ENCODE results near the gene RNF181. TPM values are rescaled to one million over a fixed set of nuclear protein-coding genes. Genes with fewer than 3 reads are reported as not detected.

Gene RNF181
- total and polyA plus RNA-seq, 2 of the 13 experiments (the other 11 are each of a cell fraction or from before 2014, with no cell fraction given): 224 to 578 TPM

DNA sequence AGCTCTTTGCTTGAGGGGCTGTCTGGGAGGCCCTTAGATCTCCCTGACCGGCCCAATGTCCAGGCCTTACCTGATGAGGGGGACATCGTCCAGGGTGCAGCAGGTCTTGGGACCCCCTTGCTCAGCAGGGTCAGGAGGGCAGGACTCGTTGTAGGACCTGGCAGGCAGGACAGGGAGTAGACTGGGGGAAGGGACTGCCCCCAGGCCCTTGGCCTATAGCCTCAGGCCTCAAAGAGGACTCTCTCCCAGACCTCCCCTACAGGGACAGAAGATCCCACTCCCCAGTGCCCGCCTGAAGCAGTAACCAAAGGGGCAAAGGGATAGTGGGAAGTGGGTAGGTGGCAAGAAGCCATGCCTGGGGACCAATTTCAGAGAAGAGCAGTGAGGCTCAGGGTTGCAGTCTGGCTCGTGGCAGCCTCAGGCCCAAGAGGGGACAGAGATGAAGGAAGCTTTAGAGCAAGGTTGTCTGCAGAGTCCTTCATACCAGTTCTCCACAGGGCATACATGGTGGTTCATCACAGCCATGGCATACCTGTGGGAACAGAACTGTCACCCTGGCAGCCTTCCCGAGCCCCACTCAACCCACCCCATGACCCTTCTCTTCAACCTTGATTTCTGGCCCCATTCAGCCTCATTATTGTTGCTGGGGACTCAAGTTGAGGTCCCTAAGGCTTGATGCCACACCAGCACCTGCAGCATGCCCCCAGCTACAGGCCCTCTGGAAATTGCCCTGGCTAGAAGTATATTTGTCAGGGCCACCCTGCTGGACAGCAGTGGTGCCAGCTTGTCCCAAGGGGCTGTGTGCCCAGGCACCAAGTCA lies 5.6 kb downstream of the RNF181 start:
- H4K20me1 ChIP-seq (ENCODE audit: insufficient read depth, low read length): 0 out of 2 replicates have a peak, but pooled peaks cover 3% of the 10 kb centered on the region
- in situ Hi-C loops (cut with HindIII; ENCODE audit: extremely low pct_ligation_motif_present, low pct_unique_long_range_greater_than_20kb) (no loop called here), intact Hi-C loops (cut with micrococcal nuclease; ENCODE audit: unreplicated experiment) (no loop called here)
- POLR2A ChIA-PET: interaction anchor here (0.8 to 25.9 kb wide), 11 partner anchors 4 to 181 kb away, joined by 3 to 795 read pairs (median 45); partner anchors contain the start of genes C2orf68, GGCX, MAT2A and RNF181
- peak overlapping the region; percentile 84 to 98 (median 91) for H3K4me3 ChIP-seq (replicated peaks in 1 of 3; ENCODE audit: insufficient read depth in 1 of 3, low read depth in 2 of 3, low read length in 3 of 3)
- ATAC-seq (no peak), DNase-seq (ENCODE audit: low spot score) (no peak), FAIRE-seq (no peak)
- no peaks in the 10 kb centered on the region; a peak in 1 of 5 replicates for H3K27me3 ChIP-seq (ENCODE audit: control insufficient read depth in 1 of 2, insufficient read depth in 2 of 2, low read length in 2 of 2)
- peak overlapping the region; percentile 80 for H3K27ac ChIP-seq (ENCODE audit: extremely low read length, insufficient read depth, low read length)
- peaks cover 7 to 38% of the 10 kb centered on the region in 2 experiments for H3K36me3 ChIP-seq (replicated peaks in 1 of 2; ENCODE audit: control insufficient read depth in 1 of 2, insufficient read depth in 2 of 2, low read length in 2 of 2)
- CTCF ChIA-PET (ENCODE audit: low intra/inter-chr PET ratio, low total read pairs): no interaction called here
- TSS peak; percentile 41 for BruUV-seq (replicated peaks)
- H3K4me2 ChIP-seq (ENCODE audit: low read depth, low read length): peak overlapping the region; percentile 93
- no peak overlapping the region for H2AFZ ChIP-seq (ENCODE audit: low read length)
- H3K79me2 ChIP-seq (ENCODE audit: insufficient read depth, low read length): peaks cover 51% of the 10 kb centered on the region
- H3K4me1 ChIP-seq (ENCODE audit: insufficient read depth, low read length): peaks cover 85% of the 10 kb centered on the region
- no peaks in the 10 kb centered on the region for H3K9me3 ChIP-seq (ENCODE audit: low read length)
- H3K9ac ChIP-seq (ENCODE audit: insufficient read depth, low read depth, low read length): peak overlapping the region; percentile 94
- WGBS (ENCODE audit: low lambda C conversion rate): 94% methylated on average over 6 of the region's 6 CpGs
- TF ChIP-seq TP53 (CRISPR knock-in tag; conservative IDR thresholded peaks at IDR 0.05) (no peak), ZNF709 (CRISPR knock-in tag; IDR thresholded peaks at IDR 0.05) (0 out of 2 replicates have a peak, but pooled peaks have one; percentile 33), KDM5B (CRISPR knock-in tag; IDR thresholded peaks at IDR 0.05; ENCODE audit: borderline replicate concordance) (0 out of 2 replicates have a peak, but pooled peaks have one; percentile 5), ARHGAP35 (CRISPR knock-in tag; IDR thresholded peaks at IDR 0.05; ENCODE audit: borderline replicate concordance) (no peak), MIER3 (CRISPR knock-in tag; IDR thresholded peaks at IDR 0.05; ENCODE audit: borderline replicate concordance) (no peak), NFRKB (IDR thresholded peaks at IDR 0.05) (no peak), ZNF589 (CRISPR knock-in tag; conservative IDR thresholded peaks at IDR 0.05) (no peak), MAZ (IDR thresholded peaks at IDR 0.05; ENCODE audit: borderline replicate concordance, low read depth, low read length) (no peak), MAZ (CRISPR knock-in tag; IDR thresholded peaks at IDR 0.05; ENCODE audit: low read depth) (no peak), KDM3A (CRISPR knock-in tag; IDR thresholded peaks at IDR 0.05; ENCODE audit: low read depth) (no peak), ZNF616 (CRISPR knock-in tag; IDR thresholded peaks at IDR 0.05; ENCODE audit: low read depth) (no peak), DPF2 (CRISPR knock-in tag; IDR thresholded peaks at IDR 0.05; ENCODE audit: borderline replicate concordance, low read depth) (0 out of 2 replicates have a peak, but pooled peaks have one; percentile 1), POLR2G (IDR thresholded peaks at IDR 0.05; ENCODE audit: low read depth, low read length) (0 out of 2 replicates have a peak, but pooled peaks have one; percentile 38)
- TF ChIP-seq, protein P1, sequence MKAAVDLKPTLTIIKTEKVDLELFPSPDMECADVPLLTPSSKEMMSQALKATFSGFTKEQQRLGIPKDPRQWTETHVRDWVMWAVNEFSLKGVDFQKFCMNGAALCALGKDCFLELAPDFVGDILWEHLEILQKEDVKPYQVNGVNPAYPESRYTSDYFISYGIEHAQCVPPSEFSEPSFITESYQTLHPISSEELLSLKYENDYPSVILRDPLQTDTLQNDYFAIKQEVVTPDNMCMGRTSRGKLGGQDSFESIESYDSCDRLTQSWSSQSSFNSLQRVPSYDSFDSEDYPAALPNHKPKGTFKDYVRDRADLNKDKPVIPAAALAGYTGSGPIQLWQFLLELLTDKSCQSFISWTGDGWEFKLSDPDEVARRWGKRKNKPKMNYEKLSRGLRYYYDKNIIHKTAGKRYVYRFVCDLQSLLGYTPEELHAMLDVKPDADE (CRISPR knock-in tag; IDR thresholded peaks at IDR 0.05): no peak
- TF ChIP-seq, protein P2, sequence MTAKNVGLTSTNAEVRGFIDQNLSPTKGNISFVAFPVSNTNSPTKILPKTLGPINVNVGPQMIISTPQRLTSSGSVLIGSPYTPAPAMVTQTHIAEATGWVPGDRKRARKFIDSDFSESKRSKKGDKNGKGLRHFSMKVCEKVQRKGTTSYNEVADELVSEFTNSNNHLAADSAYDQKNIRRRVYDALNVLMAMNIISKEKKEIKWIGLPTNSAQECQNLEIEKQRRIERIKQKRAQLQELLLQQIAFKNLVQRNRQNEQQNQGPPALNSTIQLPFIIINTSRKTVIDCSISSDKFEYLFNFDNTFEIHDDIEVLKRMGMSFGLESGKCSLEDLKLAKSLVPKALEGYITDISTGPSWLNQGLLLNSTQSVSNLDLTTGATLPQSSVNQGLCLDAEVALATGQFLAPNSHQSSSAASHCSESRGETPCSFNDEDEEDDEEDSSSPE (CRISPR knock-in tag; IDR thresholded peaks at IDR 0.05): no peak
- TF ChIP-seq, protein P3, sequence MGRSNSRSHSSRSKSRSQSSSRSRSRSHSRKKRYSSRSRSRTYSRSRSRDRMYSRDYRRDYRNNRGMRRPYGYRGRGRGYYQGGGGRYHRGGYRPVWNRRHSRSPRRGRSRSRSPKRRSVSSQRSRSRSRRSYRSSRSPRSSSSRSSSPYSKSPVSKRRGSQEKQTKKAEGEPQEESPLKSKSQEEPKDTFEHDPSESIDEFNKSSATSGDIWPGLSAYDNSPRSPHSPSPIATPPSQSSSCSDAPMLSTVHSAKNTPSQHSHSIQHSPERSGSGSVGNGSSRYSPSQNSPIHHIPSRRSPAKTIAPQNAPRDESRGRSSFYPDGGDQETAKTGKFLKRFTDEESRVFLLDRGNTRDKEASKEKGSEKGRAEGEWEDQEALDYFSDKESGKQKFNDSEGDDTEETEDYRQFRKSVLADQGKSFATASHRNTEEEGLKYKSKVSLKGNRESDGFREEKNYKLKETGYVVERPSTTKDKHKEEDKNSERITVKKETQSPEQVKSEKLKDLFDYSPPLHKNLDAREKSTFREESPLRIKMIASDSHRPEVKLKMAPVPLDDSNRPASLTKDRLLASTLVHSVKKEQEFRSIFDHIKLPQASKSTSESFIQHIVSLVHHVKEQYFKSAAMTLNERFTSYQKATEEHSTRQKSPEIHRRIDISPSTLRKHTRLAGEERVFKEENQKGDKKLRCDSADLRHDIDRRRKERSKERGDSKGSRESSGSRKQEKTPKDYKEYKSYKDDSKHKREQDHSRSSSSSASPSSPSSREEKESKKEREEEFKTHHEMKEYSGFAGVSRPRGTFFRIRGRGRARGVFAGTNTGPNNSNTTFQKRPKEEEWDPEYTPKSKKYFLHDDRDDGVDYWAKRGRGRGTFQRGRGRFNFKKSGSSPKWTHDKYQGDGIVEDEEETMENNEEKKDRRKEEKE (IDR thresholded peaks at IDR 0.05): no peak
- TF ChIP-seq, protein P4, sequence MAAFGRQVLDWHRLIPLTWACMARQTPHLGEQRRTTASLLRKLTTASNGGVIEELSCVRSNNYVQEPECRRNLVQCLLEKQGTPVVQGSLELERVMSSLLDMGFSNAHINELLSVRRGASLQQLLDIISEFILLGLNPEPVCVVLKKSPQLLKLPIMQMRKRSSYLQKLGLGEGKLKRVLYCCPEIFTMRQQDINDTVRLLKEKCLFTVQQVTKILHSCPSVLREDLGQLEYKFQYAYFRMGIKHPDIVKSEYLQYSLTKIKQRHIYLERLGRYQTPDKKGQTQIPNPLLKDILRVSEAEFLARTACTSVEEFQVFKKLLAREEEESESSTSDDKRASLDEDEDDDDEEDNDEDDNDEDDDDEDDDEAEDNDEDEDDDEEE (CRISPR knock-in tag; IDR thresholded peaks at IDR 0.05): 0 out of 2 replicates have a peak, but pooled peaks have one; percentile 74
